Activated CD4-positive, CD25-positive, alpha-beta regulatory T cell treated with anti-CD3 and anti-CD28 coated beads, Interleukin-2, amount 50 U/mL, for 16 hours (primary cell): Measurements from ENCODE around the gene CDR2.
"Not testable (repeated sequence)": the region's sequence is repeated elsewhere in the genome, so short reads cannot be mapped to it uniquely, and the experiment has no call there.

Experiments
- DNase-seq: peaks from one replicate; pipeline ENCODE4 v3.0.0-alpha.2; 2020; ENCODE audit warnings: low read depth, low spot score

CDR2 gene

GRCh38 chr16:22352723-22353122 is 21.7 kb downstream of the CDR2 start:
- DNase-seq, result no peak

GRCh38 chr16:22352140-22352539 is 22.3 kb downstream of the CDR2 start:
- DNase-seq, result no peak

GRCh38 chr16:22351017-22351416 is 23.4 kb downstream of the CDR2 start:
- not testable (repeated sequence) for DNase-seq

- DNase-seq, result no peak
Observed at GRCh38 chr16:22348291-22348690, 26.1 kb downstream of the CDR2 start.

- no peak for DNase-seq
Observed at GRCh38 chr16:22347100-22347820, 27.2 kb downstream of the CDR2 start.

- no peak for DNase-seq
Observed at GRCh38 chr16:22346483-22346882, 27.9 kb downstream of the CDR2 start.

GRCh38 chr16:22342082-22342481 is 32.3 kb downstream of the CDR2 start:
- DNase-seq, result no peak

GRCh38 chr16:22340945-22341344 is 33.5 kb downstream of the CDR2 start:
- no peak for DNase-seq

- DNase-seq, result no peak
Observed at GRCh38 chr16:22337849-22338635, 36.4 kb downstream of the CDR2 start.

- DNase-seq, result no peak
Observed at GRCh38 chr16:22337045-22337444, 37.4 kb downstream of the CDR2 start.

- DNase-seq, result no peak
Observed at GRCh38 chr16:22336581-22336980, 37.8 kb downstream of the CDR2 start.

- DNase-seq, result no peak
Observed at GRCh38 chr16:22335668-22336246, 38.7 kb downstream of the CDR2 start.

GRCh38 chr16:22333457-22333994 is 40.9 kb downstream of the CDR2 start:
- no peak for DNase-seq

- no peak for DNase-seq
Observed at GRCh38 chr16:22330326-22330725, 44.1 kb downstream of the CDR2 start.

GRCh38 chr16:22329199-22329695 is 45.2 kb downstream of the CDR2 start:
- no peak for DNase-seq

- no peak for DNase-seq
Observed at GRCh38 chr16:22328081-22328725, 46.2 kb downstream of the CDR2 start.

- DNase-seq, result no peak
Observed at GRCh38 chr16:22327446-22327775, 47.0 kb downstream of the CDR2 start.

- DNase-seq, result no peak
Observed at GRCh38 chr16:22326771-22327445, 47.5 kb downstream of the CDR2 start.

- no peak for DNase-seq
Observed at GRCh38 chr16:22326369-22326652, 48.1 kb downstream of the CDR2 start.

GRCh38 chr16:22325598-22326368 is 48.6 kb downstream of the CDR2 start:
- DNase-seq, result no peak
